SKM-1 treated with dmso at 0.1 percent for 144 hours (cell line): ENCODE results near the gene PSIP1.
"Not testable (repeated sequence)": the region's sequence is repeated elsewhere in the genome, so short reads cannot be mapped to it uniquely, and the experiment has no call there.

Source experiments
- DNase-seq: peaks from one replicate; lab custom pipeline; 2025; ENCODE audit not compliant: unreplicated experiment; lab: John Stamatoyannopoulos, UW

Gene PSIP1

GRCh38 chr9:15433661-15434060 is 77.1 kb downstream of the PSIP1 start:
- DNase-seq, result no peak

GRCh38 chr9:15433191-15433590 is 77.6 kb downstream of the PSIP1 start:
- DNase-seq, result no peak

- DNase-seq, result no peak
These were observed 79.6 kb downstream of the PSIP1 start for GRCh38 chr9:15430920-15431844.

- not testable (repeated sequence) for DNase-seq
These were observed 83.1 kb downstream of the PSIP1 start for GRCh38 chr9:15427702-15428101.

- no peak for DNase-seq
These were observed 84.8 kb downstream of the PSIP1 start for GRCh38 chr9:15426019-15426418.

GRCh38 chr9:15423231-15423985 is 87.4 kb downstream of the PSIP1 start:
- no peak for DNase-seq

- DNase-seq, result peak; percentile 95
These were observed 88.2 kb downstream of the PSIP1 start, which contains the start of gene SNAPC3 for GRCh38 chr9:15422372-15423230. SNAPC3 (plus strand) TSS chr9:15422876; CDS start chr9:15422880, 4 bp downstream.

- no peak for DNase-seq
These were observed 88.8 kb downstream of the PSIP1 start for GRCh38 chr9:15421990-15422371.

GRCh38 chr9:15421532-15421931 is 89.2 kb downstream of the PSIP1 start:
- DNase-seq, result no peak

GRCh38 chr9:15420796-15421195 is 90.0 kb downstream of the PSIP1 start:
- DNase-seq, result no peak

GRCh38 chr9:15417626-15418025 is 93.1 kb downstream of the PSIP1 start:
- DNase-seq, result no peak

- no peak for DNase-seq
These were observed 93.9 kb downstream of the PSIP1 start for GRCh38 chr9:15416880-15417279.
